K562 (cell line): ENCODE measurements around the gene ZBTB26. TPM values are rescaled to one million over a fixed set of nuclear protein-coding genes. Genes with fewer than 3 reads are reported as not detected.

Experiments
- BACH1 ChIP-seq: fragments of 200-800 bp; sonication (Bioruptor generic); IDR thresholded peaks from 2 replicates; pipeline ENCODE4 v1.6.1; 2016; ENCODE audit warnings: missing genetic modification characterization, missing compliant biosample characterization
- CLOCK ChIP-seq: fragments of 250-450 bp; sonication (Bioruptor Pico); IDR thresholded peaks from 2 replicates; pipeline ENCODE4 v1.4.0; 2020; ENCODE audit warnings: mild to moderate bottlenecking, moderate library complexity, borderline replicate concordance
- ERF ChIP-seq: fragments of 450-650 bp; formaldehyde crosslinking; IDR thresholded peaks from 2 replicates; pipeline ENCODE4 v1.4.0; 2020; ENCODE audit warnings: mild to moderate bottlenecking, mixed read lengths
- HOMEZ ChIP-seq: fragments of 250-450 bp; sonication (Bioruptor Pico); IDR thresholded peaks from 2 replicates; pipeline ENCODE4 v1.4.0; 2020; ENCODE audit warnings: mild to moderate bottlenecking, moderate library complexity
- NR3C1 ChIP-seq: sonication (generic); formaldehyde crosslinking; IDR thresholded peaks from 2 replicates; pipeline ENCODE4 v1.8.1; 2022; ENCODE audit warnings: missing genetic modification reagents
- NR4A1 ChIP-seq, 2 experiments: fragments of 250-450 bp in 1 of 2; fragments of 450-650 bp in 1 of 2; sonication (Bioruptor Pico) in 1 of 2; IDR thresholded peaks; 2 replicates each; pipeline versions ENCODE4 v1.4.0 to v1.6.1; 2016 to 2020; ENCODE audit warnings: mild to moderate bottlenecking in 2 of 2, missing compliant biosample characterization in 1 of 2, missing genetic modification characterization in 1 of 2, moderate library complexity in 1 of 2
- SLC30A9 ChIP-seq: fragments of 250-450 bp; sonication (Bioruptor Pico); IDR thresholded peaks from 2 replicates; pipeline ENCODE4 v1.8.0; 2022; ENCODE audit warnings: mild to moderate bottlenecking, moderate library complexity
- TCFL5 ChIP-seq: fragments of 250-450 bp; sonication (Bioruptor Pico); conservative IDR thresholded peaks from 2 replicates; pipeline ENCODE4 v1.6.1; 2021; ENCODE audit warnings: mild to moderate bottlenecking, moderate library complexity, matching md5 sums
- THRA ChIP-seq: fragments of 450-650 bp; IDR thresholded peaks from 2 replicates; pipeline ENCODE4 v1.6.1; 2017; ENCODE audit warnings: mild to moderate bottlenecking, moderate library complexity
- YBX1 ChIP-seq: fragments of 450-650 bp; IDR thresholded peaks from 2 replicates; pipeline ENCODE4 v1.7.1; 2016; ENCODE audit warnings: mild to moderate bottlenecking
- ZBTB1 ChIP-seq: sonication (generic); formaldehyde crosslinking; IDR thresholded peaks from 2 replicates; pipeline ENCODE4 v1.8.1; 2023; ENCODE audit warnings: missing genetic modification reagents, low read depth, mild to moderate bottlenecking, borderline replicate concordance
- ZNF140 ChIP-seq: fragments of 250-450 bp; sonication (Bioruptor Pico); IDR thresholded peaks from 2 replicates; pipeline ENCODE4 v1.8.0; 2021; ENCODE audit warnings: moderate library complexity, mild to moderate bottlenecking, inconsistent platforms
- ZNF143 ChIP-seq: sonication (generic); formaldehyde crosslinking; IDR thresholded peaks from 2 replicates; pipeline ENCODE4 v1.9.0; 2022; ENCODE audit warnings: mild to moderate bottlenecking, missing genetic modification reagents
- ZNF512 ChIP-seq: IDR thresholded peaks from 2 replicates; pipeline ENCODE4 v1.6.1; 2016; ENCODE audit warnings: missing genetic modification characterization, missing compliant biosample characterization
- ZNF696 ChIP-seq: fragments of 250-450 bp; sonication (Bioruptor Pico); conservative IDR thresholded peaks from 2 replicates; pipeline ENCODE4 v1.4.0; 2020; ENCODE audit warnings: mild to moderate bottlenecking, moderate library complexity
- ZSCAN32 ChIP-seq: fragments of 450-650 bp; formaldehyde crosslinking; IDR thresholded peaks from 2 replicates; pipeline ENCODE4 v1.4.0; 2020; ENCODE audit warnings: mild to moderate bottlenecking, moderate library complexity
- polyA plus RNA-seq, 8 experiments: library from polyadenylated mRNA; depleted of rRNA in 4 of 8; stranded (reverse) in 5 of 8; unstranded in 3 of 8; fragments of >200 nt; fragmentation: Nextera tagmentation in 2 of 8; fragmentation: Illumina TruSeq in 1 of 8; extraction: Ambion mirVana in 2 of 8; extraction: Trizol in 1 of 8; gene quantifications; 2 replicates each; pipeline versions ENCODE4 v1.2.1 to v1.2.3, GENCODE V29; 2011 to 2014; ENCODE audit warnings: inconsistent platforms in 1 of 8, missing spikeins in 1 of 8
- total RNA-seq, 7 experiments: library from RNA; depleted of rRNA in 6 of 7; stranded (reverse); fragments of >200 nt in 6 of 7; fragmentation: Illumina TruSeq in 2 of 7; extraction: Trizol in 2 of 7; gene quantifications; 2 replicates each; pipeline versions ENCODE4 v1.2.1 to v1.2.3, GENCODE V29; 2011 to 2021; ENCODE audit warnings: low replicate concordance in 1 of 7

The ZBTB26 gene
- total and polyA plus RNA-seq, 9 of the 15 experiments (the other 6 are each of a cell fraction or from before 2014, with no cell fraction given), result 2.4 to 20.7 (median 5.0) TPM

- TF ChIP-seq HOMEZ (CRISPR knock-in tag), result no peak
- TF ChIP-seq NR3C1 (CRISPR knock-in tag), result no peak
- no peak for TF ChIP-seq ZNF140 (CRISPR knock-in tag)
- TF ChIP-seq ZBTB1, result no peak
- TF ChIP-seq NR4A1 (CRISPR knock-in tag; IDR thresholded peaks at IDR 0.05), result no peak
- TF ChIP-seq NR4A1 (tag; IDR thresholded peaks at IDR 0.05), result no peak
- no peak for TF ChIP-seq TCFL5
- no peak for TF ChIP-seq YBX1
- no peak for TF ChIP-seq ZSCAN32 (CRISPR knock-in tag)
- TF ChIP-seq BACH1, result no peak
- TF ChIP-seq ZNF512, result no peak
- no peak for TF ChIP-seq ERF (CRISPR knock-in tag)
- TF ChIP-seq ZNF143 (CRISPR knock-in tag), result no peak
- TF ChIP-seq CLOCK, result no peak
- TF ChIP-seq THRA, result no peak
- no peak for TF ChIP-seq ZNF696 (CRISPR knock-in tag)
- no peak for TF ChIP-seq SLC30A9 (CRISPR knock-in tag)
Observed at GRCh38 chr9:122931226-122932121, at the start of gene ZBTB26 (continued).
